NCI-H146 (cell line): ENCODE measurements around the gene CFAP97D2.

Source experiments
- DNase-seq: peaks from one replicate; lab custom pipeline; 2025; lab: John Stamatoyannopoulos, UW

The CFAP97D2 gene

DNA sequence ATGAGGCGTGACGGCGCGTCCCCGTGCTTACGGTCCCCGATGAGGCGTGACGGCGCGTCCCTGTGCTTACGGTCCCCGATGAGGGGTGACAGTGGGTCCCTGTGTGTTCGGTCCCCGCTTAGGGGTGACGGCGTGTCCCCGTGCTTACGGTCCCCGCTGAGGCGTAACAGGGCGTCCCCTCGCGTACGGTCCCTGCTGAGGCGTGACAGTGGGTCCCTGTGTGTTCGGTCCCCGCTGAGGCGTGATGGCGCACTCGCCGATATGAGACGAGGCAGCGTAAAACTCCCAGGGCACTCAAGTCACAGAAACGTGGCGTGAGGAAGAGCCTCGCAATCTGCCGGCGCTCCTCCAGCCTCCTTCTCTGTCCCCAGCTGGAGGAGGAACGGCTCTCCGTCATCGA is 20.9 kb downstream of the CFAP97D2 start:
- no peak for DNase-seq

DNA sequence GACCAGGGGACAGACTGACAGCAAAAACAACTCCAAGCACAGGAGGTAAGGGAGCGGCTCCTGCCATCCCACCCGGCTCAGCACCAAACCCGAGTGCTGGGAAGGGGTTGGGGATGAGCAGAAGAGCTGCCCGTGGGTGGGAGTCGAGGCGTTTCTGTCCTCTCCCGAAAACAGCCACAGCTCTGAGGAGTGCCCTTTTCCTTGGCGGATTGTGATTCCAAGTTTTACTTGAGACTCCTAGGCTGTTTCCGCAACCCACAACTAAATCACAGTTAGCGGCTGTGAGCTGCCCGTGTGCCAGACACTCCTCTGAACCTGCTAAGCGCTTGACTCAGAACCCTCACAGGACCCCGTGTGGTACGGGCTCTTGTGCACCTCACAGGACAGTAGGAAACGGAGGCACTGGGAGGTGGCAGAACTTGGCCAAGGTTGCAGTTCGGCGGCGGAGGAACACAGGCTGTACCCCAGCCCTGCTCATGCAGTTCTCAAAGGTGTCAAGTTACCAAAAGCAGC is 21.4 kb downstream of the CFAP97D2 start:
- no peak for DNase-seq

DNA sequence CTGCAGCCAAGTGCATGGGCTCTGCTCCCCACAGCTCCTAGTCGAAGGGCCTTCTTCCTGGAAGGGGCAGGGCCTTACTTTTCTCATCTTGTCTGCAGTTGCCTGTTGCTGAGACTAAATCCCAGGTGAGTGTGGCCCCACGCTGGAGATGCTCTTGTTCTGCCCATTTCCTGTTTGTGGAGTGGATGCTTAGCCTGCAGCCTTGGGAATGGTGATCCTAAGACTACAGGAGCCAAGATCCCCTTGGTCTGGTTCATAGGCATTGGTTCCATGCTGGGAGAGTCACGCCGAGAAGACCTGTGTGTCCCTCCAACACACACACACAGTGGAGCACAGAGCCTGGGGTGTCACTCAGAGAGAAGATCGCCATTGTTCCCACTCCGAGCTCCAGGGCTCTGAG is 23.5 kb downstream of the CFAP97D2 start:
- no peak for DNase-seq

DNA sequence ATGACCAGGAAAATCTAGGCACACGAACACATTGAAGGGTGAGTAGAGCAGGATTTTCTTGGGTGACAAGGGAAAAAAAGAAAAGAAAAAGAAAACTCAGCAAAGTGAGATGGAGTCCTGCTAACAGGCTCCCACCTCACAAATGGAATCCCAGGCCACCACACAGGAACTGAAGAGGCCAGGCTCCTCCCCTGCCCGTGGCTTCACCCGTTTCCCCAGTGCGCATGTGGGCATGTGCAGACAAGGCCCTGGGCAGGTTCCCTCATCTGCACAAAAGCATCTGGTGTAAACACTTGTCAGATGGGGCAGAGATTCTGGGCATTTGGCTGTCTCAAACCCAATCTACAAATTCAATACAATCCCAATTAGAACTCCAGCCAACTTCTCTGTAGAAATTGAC is 24.5 kb downstream of the CFAP97D2 start:
- no peak for DNase-seq

DNA sequence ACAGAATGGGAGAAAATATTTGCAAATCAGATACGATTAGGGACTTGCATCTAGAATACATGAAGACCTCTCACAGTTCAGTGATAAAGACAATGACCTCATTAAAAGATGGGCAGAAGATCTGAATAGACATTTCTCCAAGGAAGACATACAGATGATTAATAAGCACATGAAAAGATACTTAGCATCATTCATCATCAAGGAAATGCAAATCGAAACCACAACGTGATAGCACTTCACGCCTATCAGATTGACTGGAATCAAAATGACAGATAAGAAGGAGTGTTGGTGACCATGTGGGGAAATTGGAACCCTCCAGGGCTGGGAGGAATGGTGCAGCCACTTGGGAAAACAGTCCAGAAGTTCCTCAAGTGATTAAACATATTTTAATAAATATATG is 25.8 kb downstream of the CFAP97D2 start:
- no peak for DNase-seq

DNA sequence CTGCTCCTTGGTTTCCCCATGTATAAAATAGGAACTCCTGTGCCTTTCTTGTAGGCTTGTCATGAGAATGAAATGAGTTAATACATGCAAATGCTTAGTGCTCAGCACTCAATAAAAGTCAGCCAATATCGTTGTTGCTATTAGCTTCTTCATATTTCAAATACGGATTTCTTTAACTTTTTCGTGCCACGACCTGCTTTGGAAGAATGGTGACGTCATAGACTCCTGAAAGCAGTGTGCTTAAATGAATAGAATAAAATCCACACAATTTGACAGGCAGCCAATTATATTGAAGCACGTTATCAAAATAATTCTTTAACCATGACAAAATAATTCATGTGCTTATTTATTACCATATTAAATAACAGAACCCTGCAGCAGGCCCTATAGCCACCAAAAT is 29.1 kb downstream of the CFAP97D2 start:
- no peak for DNase-seq

DNA sequence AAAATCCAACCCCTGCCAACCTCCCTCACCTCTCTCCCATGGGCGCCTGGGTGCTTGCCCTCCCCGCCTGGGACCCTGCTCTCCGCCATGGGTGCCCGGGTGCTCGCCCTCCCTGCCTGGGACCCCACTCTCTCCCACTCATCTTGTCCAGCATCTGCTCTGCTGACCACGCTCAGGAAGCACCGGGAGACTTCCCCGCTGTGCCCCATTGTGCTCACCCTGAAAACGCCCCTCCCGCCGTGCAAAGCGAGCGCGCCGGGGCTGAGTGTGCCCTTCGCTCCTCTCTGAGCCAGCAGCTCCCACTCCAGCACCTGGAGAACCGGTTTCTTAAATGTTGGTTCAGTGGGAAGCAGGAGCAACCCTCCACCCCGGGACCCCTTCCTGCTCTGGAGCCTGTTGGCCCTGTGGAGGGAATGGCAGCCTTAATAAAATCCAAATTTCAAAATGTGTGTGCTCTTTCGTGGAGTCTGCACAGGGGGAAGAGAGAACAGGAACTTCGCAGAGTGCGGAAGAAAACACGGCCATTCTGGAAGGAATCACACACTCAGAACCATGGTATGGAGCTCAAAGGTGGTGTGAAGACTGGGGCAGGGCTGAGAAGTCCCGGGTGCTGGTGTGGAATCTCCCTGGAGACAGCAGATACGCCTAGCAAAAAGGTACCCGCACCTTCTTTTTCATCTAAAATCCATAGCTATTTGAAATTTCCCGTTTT is 32.5 kb downstream of the CFAP97D2 start:
- DNase-seq, result peak; percentile 74

DNA sequence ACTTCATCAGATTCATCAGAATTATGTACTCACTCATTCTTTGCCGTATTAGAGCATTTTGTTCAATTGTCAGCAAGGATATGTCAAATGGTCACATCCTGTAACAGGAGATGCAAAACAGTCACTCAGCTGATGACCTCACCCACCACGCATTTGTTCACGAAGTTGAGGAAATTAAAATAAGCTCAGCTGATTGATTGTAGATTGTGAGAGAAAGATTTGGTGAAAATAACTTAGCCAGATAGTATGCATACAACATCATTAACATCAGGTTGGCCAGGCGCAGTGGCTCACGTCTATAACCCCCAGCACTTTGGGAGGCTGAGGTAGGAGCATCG is 33.1 kb downstream of the CFAP97D2 start:
- DNase-seq, result no peak

DNA sequence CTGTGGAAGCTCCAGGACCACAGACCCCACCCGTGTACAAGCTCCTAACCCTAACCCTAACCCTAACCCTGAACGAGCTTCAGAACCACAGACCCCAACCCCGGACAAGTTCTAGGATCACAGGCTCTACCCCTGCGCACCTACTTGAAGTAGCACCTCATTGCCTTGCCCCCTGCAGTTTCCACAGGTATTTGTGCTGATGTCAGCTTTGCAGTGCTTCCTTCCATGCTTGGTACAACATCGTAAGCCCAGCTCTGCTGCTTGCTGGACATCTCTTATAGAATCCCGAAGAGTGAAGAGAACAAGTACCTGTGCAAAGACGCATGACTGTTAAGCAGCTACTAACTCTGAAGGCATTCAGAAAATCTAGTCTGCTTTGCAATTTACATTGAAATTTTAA is 34.9 kb downstream of the CFAP97D2 start:
- no peak for DNase-seq

DNA sequence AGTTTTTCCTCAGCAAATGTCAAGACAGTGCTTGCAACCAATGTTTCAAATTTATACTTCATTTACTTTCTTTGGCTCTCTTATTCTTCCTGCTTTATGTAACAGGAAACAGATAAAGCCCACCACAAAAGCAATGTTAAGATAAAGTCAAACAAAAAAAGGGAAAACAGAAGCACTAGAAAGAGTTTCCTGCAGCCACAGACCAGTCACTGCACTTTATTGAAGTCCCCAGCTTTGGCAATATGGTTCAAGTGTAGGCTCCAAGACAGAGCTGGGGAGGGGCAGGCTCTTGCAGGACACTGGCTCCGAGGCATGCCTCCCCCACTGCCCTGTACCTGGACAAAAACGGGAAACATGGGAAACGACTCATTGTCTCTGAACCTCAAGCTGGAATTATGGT is 40.3 kb downstream of the CFAP97D2 start:
- DNase-seq, result no peak

DNA sequence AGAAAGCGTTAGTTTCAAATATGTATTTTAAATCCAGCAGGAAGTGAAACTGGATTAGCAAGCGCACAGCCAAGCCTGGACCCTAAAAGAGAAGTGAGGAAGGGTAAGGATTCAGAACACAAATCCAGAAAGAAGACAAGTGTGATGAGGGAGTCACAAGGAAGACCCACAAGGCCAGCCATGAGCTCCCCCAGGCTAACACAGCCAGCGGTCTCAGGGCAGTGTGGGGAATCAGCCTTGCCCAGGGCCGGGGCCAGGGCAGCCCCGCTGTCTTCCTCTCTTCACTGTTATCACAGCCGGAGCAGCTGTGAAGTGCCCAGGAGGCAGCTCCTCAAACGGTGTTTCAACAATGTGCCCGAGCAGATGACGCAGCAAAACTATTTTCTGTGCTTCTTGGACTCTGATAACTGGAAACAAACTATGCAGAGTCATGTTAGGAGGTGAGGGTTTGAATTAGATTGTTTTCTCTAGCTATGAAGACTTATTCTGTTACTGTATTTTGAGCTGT is 43.5 kb downstream of the CFAP97D2 start:
- DNase-seq, result no peak

DNA sequence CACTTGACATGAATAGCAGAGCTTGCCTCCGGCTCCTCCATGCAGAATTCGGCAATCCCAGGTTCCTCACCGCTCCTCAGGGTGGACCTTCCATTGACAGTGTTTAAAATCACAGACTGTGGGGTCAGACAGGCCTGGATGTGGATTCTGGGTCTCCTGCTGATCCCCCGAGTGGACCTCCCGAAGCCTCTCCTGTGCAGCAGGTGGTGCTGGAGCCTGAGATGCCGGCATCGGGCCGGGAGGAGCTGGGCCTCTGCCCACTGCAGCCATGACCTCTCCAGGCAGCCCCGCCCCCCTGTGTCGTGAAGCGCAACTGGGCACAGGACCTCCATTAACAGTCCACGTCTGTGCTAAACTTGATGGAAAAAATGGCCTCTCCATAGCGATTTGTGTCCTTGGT is 45.1 kb downstream of the CFAP97D2 start:
- DNase-seq, result no peak

DNA sequence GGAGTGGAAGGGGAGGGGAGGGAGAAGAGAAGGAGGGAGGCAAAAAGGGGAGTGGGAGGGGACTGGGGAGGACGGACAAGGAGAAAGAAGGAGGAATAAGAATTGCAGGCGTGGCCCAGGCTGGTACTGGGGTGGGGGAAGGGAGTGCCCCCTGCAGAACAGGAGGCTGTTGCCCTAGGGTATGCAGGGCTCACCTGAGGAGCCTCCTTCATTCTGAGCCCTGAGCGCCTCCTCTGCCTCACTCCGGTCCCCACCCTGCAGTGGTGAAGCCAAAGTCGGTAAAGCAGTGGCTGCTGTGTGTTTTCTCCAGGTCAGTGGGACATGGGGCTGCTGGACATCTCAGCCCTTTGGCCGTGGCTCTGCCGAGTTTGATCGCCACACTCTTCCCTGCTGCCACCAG is 46.6 kb downstream of the CFAP97D2 start:
- no peak for DNase-seq

DNA sequence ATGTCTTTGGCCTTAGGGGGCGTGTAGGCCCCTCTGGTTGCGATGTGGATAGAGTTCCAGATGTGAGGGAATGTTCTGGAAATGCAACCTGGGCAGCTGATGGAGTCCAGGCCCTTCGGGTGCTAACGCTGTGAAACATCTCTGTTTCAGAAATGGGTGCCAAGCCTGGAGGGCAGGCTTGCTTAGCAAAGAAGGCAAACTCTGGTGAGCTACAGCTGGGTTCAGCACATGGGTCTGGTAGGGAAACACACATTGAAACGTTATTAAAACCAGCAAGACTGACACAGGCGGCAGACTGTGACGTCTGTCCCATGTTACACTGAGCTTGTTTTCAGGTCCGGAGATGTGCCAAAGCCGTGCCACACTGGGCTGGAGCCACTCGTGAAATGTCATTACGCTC is 47.0 kb downstream of the CFAP97D2 start:
- no peak for DNase-seq

DNA sequence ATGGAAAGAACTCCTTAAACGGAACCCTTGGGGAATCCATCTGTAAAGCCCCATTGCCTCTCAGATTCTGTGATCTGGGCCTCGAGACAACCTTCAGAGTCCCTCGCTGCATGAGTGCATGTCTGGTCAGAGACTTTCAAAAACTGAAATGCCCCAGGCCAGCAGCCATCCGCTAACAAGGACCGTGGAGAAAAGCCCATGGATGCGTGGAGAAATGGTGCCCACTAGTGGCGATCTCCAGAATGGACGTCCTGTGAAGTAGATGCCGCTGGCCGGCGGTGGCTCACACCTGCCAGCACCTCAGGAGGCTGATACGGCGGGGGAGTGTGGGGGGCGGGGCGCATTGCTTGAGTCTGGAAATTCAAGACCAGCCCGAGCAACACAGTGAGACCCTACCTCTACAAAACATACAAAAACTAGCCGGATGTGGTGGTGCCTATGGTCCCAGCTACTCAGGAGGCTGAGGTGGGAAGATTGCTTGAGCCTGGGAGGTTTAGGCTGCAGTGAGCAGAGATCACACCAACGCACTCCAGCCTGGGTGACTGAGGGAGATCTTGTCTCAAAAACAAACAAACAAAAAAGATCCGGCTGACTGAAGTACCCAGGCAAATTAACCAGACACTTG is 47.8 kb downstream of the CFAP97D2 start:
- DNase-seq, result peak; percentile 81

DNA sequence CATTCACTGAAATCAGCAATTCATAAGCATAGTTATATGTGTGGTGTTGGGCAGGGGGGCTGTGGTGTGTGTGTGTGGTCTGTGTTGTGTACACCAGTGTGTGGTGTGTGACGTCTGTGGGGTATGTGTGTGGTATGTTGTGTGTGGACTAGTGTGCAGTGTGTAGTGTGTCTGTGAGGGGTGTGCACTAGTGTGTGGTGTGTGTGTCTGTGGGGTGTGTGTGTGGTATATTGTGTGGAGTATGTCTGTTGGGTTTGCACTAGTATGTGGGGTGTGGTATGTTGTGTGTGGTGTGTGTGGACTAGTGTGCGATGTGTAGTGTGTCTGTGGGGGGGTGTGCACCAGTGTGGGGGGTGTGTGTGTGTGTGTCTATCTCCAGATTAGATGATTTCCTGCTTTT is 48.5 kb downstream of the CFAP97D2 start:
- no peak for DNase-seq

DNA sequence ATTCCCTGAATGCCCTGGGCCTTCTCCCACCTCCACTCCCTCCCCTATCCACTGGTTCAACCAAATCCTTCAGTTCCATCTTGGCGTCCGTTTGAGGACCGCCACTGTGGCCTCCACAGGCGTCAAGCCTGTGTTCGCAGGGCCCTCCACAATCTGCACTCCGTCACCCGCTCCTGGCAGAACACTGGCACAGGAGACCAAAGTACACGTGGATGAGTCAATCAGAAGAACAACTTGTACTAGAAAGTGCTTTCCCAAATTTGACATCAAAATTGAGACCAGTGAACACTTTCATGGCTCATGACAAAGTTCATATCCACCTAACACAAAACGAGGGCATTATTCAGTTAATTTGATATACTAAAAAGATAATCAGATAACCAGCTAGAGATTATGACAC is 49.1 kb downstream of the CFAP97D2 start:
- DNase-seq, result no peak

DNA sequence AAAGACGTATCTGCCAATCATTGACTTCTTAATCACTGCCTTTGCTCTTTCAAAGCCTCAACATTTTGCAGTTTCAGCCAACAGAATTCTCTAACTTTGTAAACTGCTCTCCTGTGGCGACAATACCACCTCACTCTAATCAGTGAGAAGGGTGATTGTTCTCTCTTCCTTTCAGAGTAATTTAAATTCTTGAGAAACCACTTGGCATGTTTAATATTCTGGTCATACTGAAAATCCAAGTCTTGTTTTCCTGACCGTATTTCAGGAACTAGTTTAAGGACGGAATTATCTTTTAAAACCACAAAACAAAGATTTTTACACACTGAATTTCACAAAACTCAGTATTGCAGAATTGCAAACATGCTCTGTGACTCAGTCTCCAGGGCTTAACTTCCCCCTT is 50.4 kb downstream of the CFAP97D2 start:
- no peak for DNase-seq

DNA sequence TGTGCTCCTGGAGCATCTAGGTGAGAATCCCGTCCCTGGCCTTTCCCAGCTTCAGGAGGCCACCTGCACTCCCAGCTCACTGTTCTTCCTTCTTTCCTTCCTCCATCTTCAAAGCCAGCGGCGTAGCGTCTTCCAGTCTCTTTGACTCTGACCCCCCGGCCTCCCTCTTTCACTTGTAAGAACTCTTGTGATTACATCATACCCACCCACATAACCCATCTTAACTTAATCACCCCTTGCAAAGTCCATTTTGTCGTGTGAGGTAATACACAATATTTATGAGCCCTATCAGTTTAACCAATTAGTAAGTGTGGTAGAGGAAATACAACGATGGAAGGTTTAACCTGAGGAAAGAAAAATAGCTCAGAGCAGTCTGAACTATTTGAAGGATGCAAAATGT is 51.1 kb downstream of the CFAP97D2 start:
- no peak for DNase-seq

DNA sequence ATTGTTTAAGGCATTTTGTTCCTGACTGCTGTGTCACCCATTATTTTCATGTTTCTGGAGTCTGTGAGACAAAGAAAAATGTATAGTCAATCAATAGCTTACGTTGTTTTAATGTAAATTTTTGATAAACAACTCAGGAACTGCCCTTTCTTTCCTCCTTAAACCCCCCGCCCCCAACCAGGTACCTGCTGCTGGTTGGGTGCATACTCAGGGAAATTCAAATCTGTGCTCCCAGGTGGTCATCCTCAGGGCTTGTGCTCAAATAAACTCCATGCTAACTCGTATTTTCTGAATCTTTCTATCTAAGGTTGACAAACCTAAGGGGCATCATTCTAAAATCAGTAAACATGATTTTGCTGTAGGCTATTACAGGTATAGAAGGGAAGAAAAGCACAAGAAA is 51.5 kb downstream of the CFAP97D2 start:
- DNase-seq, result no peak

DNA sequence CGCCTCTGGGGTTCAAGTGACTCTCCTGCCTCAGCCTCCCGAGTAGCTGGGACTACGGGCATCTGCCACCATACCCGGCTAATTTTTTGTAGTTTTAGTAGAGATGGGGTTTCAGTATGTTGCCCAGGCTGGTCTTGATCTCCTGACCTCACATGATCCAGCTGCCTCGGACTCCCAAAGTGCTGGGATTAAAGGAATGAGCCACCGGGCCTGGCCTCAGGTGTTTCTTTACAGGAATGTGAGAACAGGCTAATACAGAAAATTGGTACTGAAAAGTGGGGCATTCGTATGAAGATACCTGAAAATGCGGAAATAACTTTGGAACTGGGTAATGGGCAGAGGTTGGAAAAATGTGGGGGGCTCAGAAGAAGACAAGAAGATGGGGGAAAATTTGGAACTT is 52.8 kb downstream of the CFAP97D2 start:
- no peak for DNase-seq

DNA sequence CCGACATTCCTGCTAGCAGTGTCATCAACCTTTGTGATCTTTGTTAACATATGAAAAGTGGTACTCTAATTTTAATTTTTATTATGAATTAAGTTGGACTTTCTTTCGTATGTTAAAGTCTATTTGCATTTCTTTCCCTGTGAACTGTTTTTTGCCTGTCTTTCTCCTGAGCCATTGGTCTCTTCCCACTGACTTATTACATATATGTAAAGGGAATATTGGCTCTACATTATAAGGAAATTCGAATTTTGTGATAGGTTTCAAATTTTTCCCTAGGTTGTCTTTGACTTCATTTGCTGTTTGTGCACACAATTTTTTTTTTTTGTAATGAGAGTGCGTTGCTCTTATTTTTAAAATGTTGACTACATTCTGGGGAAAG is 55.2 kb downstream of the CFAP97D2 start:
- no peak for DNase-seq

DNA sequence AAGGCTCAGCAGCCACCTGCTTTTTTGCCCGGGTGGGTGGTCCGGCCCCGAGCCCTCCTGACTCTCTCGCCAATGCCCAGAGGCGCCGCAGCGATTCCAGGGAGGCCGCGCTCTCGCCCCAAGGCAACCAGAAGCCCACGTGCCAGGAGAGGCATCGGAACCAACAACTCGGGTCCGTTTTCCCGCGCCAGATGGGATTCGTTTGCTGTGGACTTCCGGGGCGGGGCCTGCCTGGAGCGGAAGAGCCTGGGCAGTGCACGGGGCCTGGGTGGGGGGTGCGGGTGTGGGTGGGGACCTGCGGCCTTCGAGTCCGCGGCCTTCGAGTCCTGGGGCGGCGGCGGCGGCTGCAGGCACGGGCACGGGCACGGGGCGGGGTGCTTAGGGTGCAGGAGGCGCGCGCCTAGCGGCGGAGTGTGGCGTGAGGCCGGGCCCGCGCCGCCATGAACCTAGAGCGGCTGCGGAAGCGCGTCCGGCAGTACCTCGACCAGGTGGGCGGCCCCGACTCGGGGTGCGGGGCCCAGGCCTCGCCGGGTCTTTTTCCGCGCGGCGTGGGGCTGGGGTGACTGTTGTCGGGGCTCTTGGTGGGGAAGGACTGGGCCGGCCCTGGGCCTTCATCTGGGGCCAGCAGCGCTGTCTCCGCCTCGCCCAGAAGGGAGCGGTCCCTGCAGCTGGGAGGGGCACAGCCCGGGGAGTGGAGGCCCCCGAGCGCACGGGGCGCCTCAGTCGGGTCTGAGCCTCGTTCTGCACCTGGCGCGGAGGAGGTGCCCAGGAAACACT is 55.8 kb downstream of the CFAP97D2 start, which contains the start of gene CDC16:
CDC16 (plus strand) TSS at position 253 of the 777 bp plus-strand sequence; CDS start at position 441, 188 bp downstream.
- DNase-seq, result peak; percentile 98
